Measurements from ENCODE around the gene CAPN5.
A peak's percentile ranks its signal among the peaks of the same experiment; 100 is the strongest.

CAPN5 gene

GRCh38 chr11:77125695-77126094, 58.9 kb downstream of the CAPN5 start:
- TF ChIP-seq CTCF (conservative IDR thresholded peaks at IDR 0.05): no peak
- no peak for TF ChIP-seq ZFX (IDR thresholded peaks at IDR 0.05)
- no peak overlapping the region for H3K27ac ChIP-seq

GRCh38 chr11:77126156-77126775, 59.5 kb downstream of the CAPN5 start:
- TF ChIP-seq CTCF (conservative IDR thresholded peaks at IDR 0.05): no peak
- H3K27ac ChIP-seq: no peak overlapping the region

GRCh38 chr11:77126861-77127234, 60.1 kb downstream of the CAPN5 start:
- no peak overlapping the region for H3K27ac ChIP-seq
- TF ChIP-seq ZFX (IDR thresholded peaks at IDR 0.05) (no peak), CTCF (conservative IDR thresholded peaks at IDR 0.05) (0 out of 2 replicates have a peak, but pooled peaks have one; percentile 74)

- no peak overlapping the region for H3K27ac ChIP-seq
- TF ChIP-seq CTCF (conservative IDR thresholded peaks at IDR 0.05): peak; percentile 100
- no peak for TF ChIP-seq ZFX (IDR thresholded peaks at IDR 0.05)
Measured at GRCh38 chr11:77127235-77127911, 60.6 kb downstream of the CAPN5 start.

GRCh38 chr11:77127920-77128691, 61.3 kb downstream of the CAPN5 start, which contains the start of gene MYO7A:
Gene MYO7A (plus strand): TSS chr11:77128246. CDS start chr11:77130635, 2,389 bp downstream.
- TF ChIP-seq ZFX (IDR thresholded peaks at IDR 0.05): no peak
- TF ChIP-seq CTCF (conservative IDR thresholded peaks at IDR 0.05): no peak
- no peak within 1 kb of the TSS for H3K27ac ChIP-seq

GRCh38 chr11:77129069-77129841, 62.5 kb downstream of the CAPN5 start:
- TF ChIP-seq CTCF (conservative IDR thresholded peaks at IDR 0.05): no peak
- no peak for TF ChIP-seq ZFX (IDR thresholded peaks at IDR 0.05)
- no peak overlapping the region for H3K27ac ChIP-seq
